HAP-1 (cell line): Measurements from ENCODE around the gene PDGFC.

Source experiments
- DNase-seq, 2 experiments: peaks; one replicate each; pipeline ENCODE4 v3.0.0-alpha.2; 2016 to 2020; ENCODE audit warnings: low spot score in 2 of 2
- H3K27me3 ChIP-seq: fragments of 250-450 bp; sonication (Bioruptor Pico); 2 replicates; pipeline ENCODE4 v1.5.1; 2020; ENCODE audit warnings: low read depth, mild to moderate bottlenecking, moderate library complexity
- H3K36me3 ChIP-seq: fragments of 250-450 bp; sonication (Bioruptor Pico); replicated peaks from 2 replicates; pipeline ENCODE4 v1.5.1; 2020; ENCODE audit warnings: mild to moderate bottlenecking
- H3K4me1 ChIP-seq: fragments of 250-450 bp; sonication (Bioruptor Pico); 2 replicates; pipeline ENCODE4 v1.5.1; 2020; ENCODE audit warnings: mild to moderate bottlenecking
- H3K4me3 ChIP-seq: fragments of 250-450 bp; sonication (Bioruptor Pico); 2 replicates; pipeline ENCODE4 v1.5.1; 2020; ENCODE audit warnings: mild to moderate bottlenecking, moderate library complexity
- H3K9me3 ChIP-seq: fragments of 250-450 bp; sonication (Bioruptor Pico); 2 replicates; pipeline ENCODE4 v1.5.1; 2020; ENCODE audit warnings: mild to moderate bottlenecking, moderate library complexity
- in situ Hi-C: fragments of 300-500 bp; cut with MboI; formaldehyde crosslinking; loops from 3 replicates; pipeline ENCODE4 v1.14.3; 2020; ENCODE audit warnings: low sequenced_read_pairs, inconsistent platforms, mixed read lengths

Gene PDGFC

DNA sequence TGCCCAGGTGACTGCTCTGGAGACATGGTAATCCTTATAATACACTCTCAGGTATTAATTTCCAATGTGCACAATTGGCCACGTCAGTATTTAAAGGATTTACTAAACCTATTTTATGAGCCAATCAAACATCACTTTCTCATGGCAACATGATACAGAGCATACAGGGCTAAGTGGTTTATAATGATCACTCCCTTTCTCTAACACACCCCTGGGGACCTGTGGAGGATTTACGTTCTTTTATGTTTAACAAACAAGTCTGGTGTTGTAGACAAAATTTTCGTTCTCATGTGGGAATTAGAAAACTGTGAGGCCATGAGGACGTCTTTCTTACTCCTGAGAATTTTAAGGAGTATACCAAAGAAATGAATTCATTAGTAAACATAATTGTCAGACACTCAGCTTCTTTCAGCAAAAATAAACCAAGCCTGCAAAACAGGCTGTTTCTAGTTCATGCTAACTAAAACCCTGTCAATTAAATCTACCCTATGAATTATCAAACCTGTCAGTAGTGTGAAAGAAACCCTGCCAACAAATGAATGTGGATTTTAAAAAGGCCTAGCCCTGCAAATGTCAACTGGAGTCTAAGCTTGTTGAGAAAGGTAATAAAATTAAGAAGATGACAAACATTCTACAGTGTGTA, 155.8 kb downstream of the PDGFC start:
- DNase-seq, result peak; percentile 82 to 96
- Histone ChIP-seq H3K27me3 (no peaks in the 10 kb centered on the region), H3K9me3 (no peaks in the 10 kb centered on the region; the same call in 1 of the 2 replicates), H3K4me3 (no peak overlapping the region), H3K36me3 (no peaks in the 10 kb centered on the region), H3K4me1 (peaks cover 26% of the 10 kb centered on the region)
- in situ Hi-C loops, result no loop called here

- in situ Hi-C loops, result no loop called here
- no peak overlapping the region for H3K4me3 ChIP-seq
- peaks cover 28% of the 10 kb centered on the region for H3K4me1 ChIP-seq
- H3K27me3 ChIP-seq, result no peaks in the 10 kb centered on the region
- H3K36me3 ChIP-seq, result no peaks in the 10 kb centered on the region
- no peak for DNase-seq
- no peaks in the 10 kb centered on the region; the same call in 1 of the 2 replicates for H3K9me3 ChIP-seq
These were observed 159.6 kb downstream of the PDGFC start for GRCh38 chr4:156811963-156812362.

DNA sequence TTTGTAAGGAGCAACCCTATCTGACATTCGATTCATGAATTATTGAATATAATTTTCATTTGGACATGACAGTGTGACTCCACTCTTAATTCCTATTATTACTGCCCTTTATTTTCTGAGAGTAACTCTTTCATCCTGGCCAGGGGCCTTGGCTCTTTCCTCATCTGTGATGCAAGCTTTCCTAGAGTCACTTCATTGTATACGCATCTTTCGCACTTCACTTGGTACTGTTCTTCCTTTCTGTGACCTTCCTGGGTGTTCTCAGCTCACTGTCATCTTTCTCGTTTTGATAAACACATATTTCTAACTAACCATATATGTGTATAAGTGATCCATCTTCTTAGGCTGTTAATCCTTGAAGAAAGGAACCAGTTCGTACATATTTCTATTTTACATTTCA, 160.3 kb downstream of the PDGFC start:
- DNase-seq, result no peak
- in situ Hi-C loops, result no loop called here
- H3K36me3 ChIP-seq, result no peaks in the 10 kb centered on the region

DNA sequence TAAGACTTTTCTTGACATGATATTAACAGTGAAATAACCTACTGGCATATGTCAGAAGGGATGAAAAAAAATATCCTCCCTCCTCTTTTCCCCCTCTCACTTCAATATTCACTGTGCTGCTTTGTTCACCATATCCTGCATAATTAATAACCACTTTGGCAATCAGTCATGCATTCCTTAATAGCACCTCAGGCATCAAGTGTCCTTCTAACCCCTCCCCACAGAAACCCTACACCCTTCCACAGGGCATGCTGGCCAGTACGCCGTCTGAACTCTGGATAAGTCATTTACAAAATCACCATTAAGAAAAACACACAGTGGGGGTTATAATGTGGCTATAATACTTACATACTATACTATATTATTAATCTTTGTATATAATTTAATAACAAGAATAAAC, 165.9 kb downstream of the PDGFC start:
- in situ Hi-C loops, result no loop called here
- DNase-seq, result no peak
- Histone ChIP-seq H3K4me3 (no peak overlapping the region), H3K4me1 (peaks cover 2% of the 10 kb centered on the region; the same call in 1 of the 2 replicates), H3K27me3 (no peaks in the 10 kb centered on the region), H3K36me3 (no peaks in the 10 kb centered on the region), H3K9me3 (no peaks in the 10 kb centered on the region)

More for the DNA sequence above, 160.3 kb downstream of the PDGFC start:
- Histone ChIP-seq H3K4me3 (no peak overlapping the region), H3K9me3 (no peaks in the 10 kb centered on the region), H3K27me3 (no peaks in the 10 kb centered on the region), H3K4me1 (peaks cover 22% of the 10 kb centered on the region)

DNA sequence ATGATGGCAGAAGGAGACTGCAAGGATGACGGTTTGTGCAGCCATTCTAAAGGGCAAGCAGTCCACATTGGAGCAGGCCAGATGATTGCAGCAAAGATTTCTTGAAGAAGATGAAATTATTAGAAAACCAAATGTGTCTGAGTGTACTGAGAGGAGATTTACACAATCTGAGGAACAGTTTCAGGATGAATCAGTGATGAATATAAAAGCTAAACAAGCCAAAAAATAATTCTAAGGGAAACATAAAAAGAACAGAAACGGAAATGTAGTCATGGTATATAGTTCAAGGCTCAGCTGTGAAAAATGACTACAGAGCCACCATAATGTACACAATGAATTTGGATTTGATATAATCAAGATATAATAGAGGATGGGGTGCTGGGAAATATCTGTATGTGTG, 168.5 kb downstream of the PDGFC start:
- Histone ChIP-seq H3K27me3 (no peaks in the 10 kb centered on the region), H3K9me3 (no peaks in the 10 kb centered on the region), H3K4me3 (no peak overlapping the region), H3K36me3 (no peaks in the 10 kb centered on the region), H3K4me1 (peaks cover 13% of the 10 kb centered on the region)
- no peak for DNase-seq
- in situ Hi-C loops, result no loop called here

- Histone ChIP-seq H3K9me3 (no peaks in the 10 kb centered on the region), H3K27me3 (no peaks in the 10 kb centered on the region), H3K36me3 (no peaks in the 10 kb centered on the region), H3K4me1 (peaks cover 13% of the 10 kb centered on the region), H3K4me3 (no peak overlapping the region)
- DNase-seq, result no peak
- in situ Hi-C loops, result no loop called here
These were observed 171.1 kb downstream of the PDGFC start for GRCh38 chr4:156800463-156800862.

- no peaks in the 10 kb centered on the region for H3K36me3 ChIP-seq
- peak; percentile 28 to 43 for DNase-seq
- no peaks in the 10 kb centered on the region for H3K9me3 ChIP-seq
- H3K27me3 ChIP-seq, result no peaks in the 10 kb centered on the region
- no peak overlapping the region for H3K4me3 ChIP-seq
- in situ Hi-C loops, result no loop called here
- H3K4me1 ChIP-seq, result peaks cover 13% of the 10 kb centered on the region
These were observed 172.4 kb downstream of the PDGFC start for GRCh38 chr4:156799121-156799589.

- in situ Hi-C loops, result no loop called here
- H3K9me3 ChIP-seq, result no peaks in the 10 kb centered on the region
- H3K4me1 ChIP-seq, result peaks cover 13% of the 10 kb centered on the region
- DNase-seq, result no peak
- H3K4me3 ChIP-seq, result no peak overlapping the region
- H3K36me3 ChIP-seq, result no peaks in the 10 kb centered on the region
- no peaks in the 10 kb centered on the region for H3K27me3 ChIP-seq
These were observed 173.2 kb downstream of the PDGFC start for GRCh38 chr4:156798438-156798837.

GRCh38 chr4:156797206-156797605, 174.4 kb downstream of the PDGFC start:
- H3K4me1 ChIP-seq, result peaks cover 19% of the 10 kb centered on the region
- no peaks in the 10 kb centered on the region for H3K9me3 ChIP-seq
- DNase-seq, result no peak
- H3K27me3 ChIP-seq, result no peaks in the 10 kb centered on the region
- no peaks in the 10 kb centered on the region for H3K36me3 ChIP-seq
- in situ Hi-C loops, result no loop called here
- no peak overlapping the region for H3K4me3 ChIP-seq

DNA sequence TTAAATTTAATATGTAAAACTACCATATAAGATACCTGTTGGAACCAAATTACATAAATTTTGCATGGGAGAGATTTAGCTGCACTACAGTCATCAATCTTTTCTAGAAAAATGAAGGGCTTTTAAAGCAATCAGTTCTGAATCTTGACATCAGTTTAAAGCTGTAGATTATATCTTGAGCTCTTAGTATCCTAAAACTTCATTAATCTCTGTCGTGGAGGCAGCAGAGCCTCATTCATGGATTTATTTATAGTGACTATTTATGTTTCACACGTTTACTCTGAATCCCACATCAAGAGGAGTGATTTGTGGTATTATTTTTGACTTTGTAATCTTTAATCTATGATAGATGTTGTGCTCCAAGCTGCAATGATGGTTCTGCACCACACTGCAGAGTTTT, 175.9 kb downstream of the PDGFC start:
- no peak overlapping the region for H3K4me3 ChIP-seq
- no peaks in the 10 kb centered on the region for H3K36me3 ChIP-seq
- H3K27me3 ChIP-seq, result no peaks in the 10 kb centered on the region
- H3K4me1 ChIP-seq, result peaks cover 19% of the 10 kb centered on the region
- in situ Hi-C loops, result no loop called here
- DNase-seq, result no peak
- H3K9me3 ChIP-seq, result no peaks in the 10 kb centered on the region

DNA sequence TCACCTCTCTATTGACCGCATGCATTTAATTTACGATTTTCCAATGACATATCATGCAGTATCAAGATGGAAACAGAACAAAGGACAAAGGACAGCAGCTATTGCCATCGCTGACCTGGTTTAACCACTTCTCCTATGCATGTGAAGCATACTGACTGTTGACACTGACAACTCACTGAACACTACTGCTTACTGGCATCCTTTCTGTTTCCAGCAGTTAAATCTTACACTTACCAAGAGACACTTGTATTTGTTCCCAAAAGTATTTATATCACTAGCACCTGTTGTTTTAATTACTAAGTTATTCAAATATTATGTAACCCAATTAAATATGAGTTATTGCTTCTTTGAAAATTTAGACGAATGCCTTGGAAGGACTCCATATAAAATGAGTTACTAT, 176.7 kb downstream of the PDGFC start:
- H3K4me3 ChIP-seq, result no peak overlapping the region
- no peaks in the 10 kb centered on the region for H3K27me3 ChIP-seq
- peaks cover 19% of the 10 kb centered on the region for H3K4me1 ChIP-seq
- in situ Hi-C loops, result no loop called here
- H3K9me3 ChIP-seq, result no peaks in the 10 kb centered on the region
- H3K36me3 ChIP-seq, result no peaks in the 10 kb centered on the region
- no peak for DNase-seq

DNA sequence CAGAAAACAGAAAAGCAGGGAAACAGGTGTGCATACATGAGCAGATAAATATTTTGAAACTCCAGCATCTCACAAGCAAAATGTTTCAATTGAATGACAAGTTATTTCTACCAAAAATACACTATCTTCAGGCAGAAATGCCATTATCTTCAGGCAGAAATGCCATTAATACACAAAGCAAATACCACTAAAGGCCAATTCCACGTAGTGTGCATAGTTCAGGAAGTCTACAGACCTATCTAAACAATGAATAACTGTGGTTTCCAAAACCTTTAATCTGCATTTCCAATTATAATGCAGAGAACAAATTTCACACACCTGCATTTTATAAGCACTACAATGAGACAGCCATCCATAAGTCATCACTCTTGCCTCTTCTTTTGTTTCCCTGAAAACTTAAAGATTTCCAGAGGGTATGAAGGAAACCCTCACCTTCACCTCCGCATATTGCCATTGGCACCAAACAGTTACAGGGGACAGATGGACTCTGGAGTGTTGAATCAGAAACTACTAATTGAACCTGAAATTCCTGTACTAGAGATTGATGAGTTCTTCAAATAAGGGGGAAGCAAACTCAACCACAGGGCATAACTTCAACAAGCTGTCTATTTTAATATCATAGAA, 179.0 kb downstream of the PDGFC start:
- no peak for DNase-seq

DNA sequence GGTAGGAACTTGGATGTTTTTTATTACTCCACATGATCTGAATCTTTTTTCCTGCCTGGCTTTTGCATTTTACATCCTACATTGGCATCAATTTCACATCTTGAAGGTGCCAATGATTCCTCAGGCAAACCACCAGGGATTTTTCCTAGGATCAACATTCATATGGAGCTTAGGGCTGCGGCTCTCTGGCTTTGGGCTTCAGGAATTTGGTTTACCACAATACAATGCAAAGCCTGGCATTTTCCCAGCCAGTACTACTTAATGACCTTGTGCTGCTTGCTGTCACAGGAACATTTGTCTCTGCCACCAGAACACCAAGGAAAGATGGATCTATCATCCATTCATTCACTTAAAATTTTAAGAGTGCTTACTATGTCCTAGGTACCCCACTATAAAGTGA, 180.7 kb downstream of the PDGFC start:
- H3K9me3 ChIP-seq, result no peaks in the 10 kb centered on the region
- no peak overlapping the region for H3K4me3 ChIP-seq
- DNase-seq, result peak; percentile 47 to 64
- H3K27me3 ChIP-seq, result no peaks in the 10 kb centered on the region
- no peaks in the 10 kb centered on the region for H3K36me3 ChIP-seq
- in situ Hi-C loops, result no loop called here
- peaks cover 7% of the 10 kb centered on the region for H3K4me1 ChIP-seq

More for the DNA sequence above, 179.0 kb downstream of the PDGFC start:
- no peak overlapping the region for H3K4me3 ChIP-seq
- H3K36me3 ChIP-seq, result no peaks in the 10 kb centered on the region
- in situ Hi-C loops, result no loop called here
- no peaks in the 10 kb centered on the region for H3K9me3 ChIP-seq
- H3K27me3 ChIP-seq, result no peaks in the 10 kb centered on the region
- H3K4me1 ChIP-seq, result peaks cover 7% of the 10 kb centered on the region

GRCh38 chr4:156788782-156789181, 182.8 kb downstream of the PDGFC start:
- no peaks in the 10 kb centered on the region for H3K9me3 ChIP-seq
- H3K27me3 ChIP-seq, result no peaks in the 10 kb centered on the region
- in situ Hi-C loops, result no loop called here
- H3K36me3 ChIP-seq, result no peaks in the 10 kb centered on the region; the same call in 1 of the 2 replicates
- H3K4me1 ChIP-seq, result peaks cover 7% of the 10 kb centered on the region
- no peak overlapping the region for H3K4me3 ChIP-seq
- no peak for DNase-seq
